Nephron progenitor cell (in vitro differentiated cells): Measurements from ENCODE around the gene SYAP1.
A peak's percentile ranks its signal among the peaks of the same experiment; 100 is the strongest.

Source experiments
- DNase-seq: peaks from one replicate; pipeline ENCODE4 v3.0.0; 2021
- H3K27ac Mint-ChIP-seq: 2 replicates; pipeline ENCODE4 v1.8.0; 2021; ENCODE audit warnings: mild to moderate bottlenecking, moderate library complexity, mixed read lengths
- H3K27me3 Mint-ChIP-seq: 2 replicates; pipeline ENCODE4 v1.8.0; 2021; ENCODE audit warnings: mild to moderate bottlenecking, low read depth, mixed read lengths; ENCODE audit not compliant: poor library complexity
- H3K36me3 Mint-ChIP-seq: 2 replicates; pipeline ENCODE4 v1.8.0; 2021; ENCODE audit warnings: low read depth, mixed read lengths
- H3K4me1 Mint-ChIP-seq: 2 replicates; pipeline ENCODE4 v1.8.0; 2021; ENCODE audit warnings: mixed read lengths
- H3K4me3 Mint-ChIP-seq: 2 replicates; pipeline ENCODE4 v1.8.0; 2021; ENCODE audit warnings: mild to moderate bottlenecking, moderate library complexity, mixed read lengths
- H3K9me3 Mint-ChIP-seq: 2 replicates; pipeline ENCODE4 v1.8.0; 2021; ENCODE audit warnings: mild to moderate bottlenecking, moderate library complexity, mixed read lengths
- CTCF ChIP-seq: fragments of 200-600 bp; sonication (generic); IDR thresholded peaks from 2 replicates; pipeline ENCODE4 v1.5.0; 2021; ENCODE audit warnings: antibody characterized with exemption

The SYAP1 gene

GRCh38 chrX:16695079-16695676 lies 24.2 kb upstream of the SYAP1 start:
- Mint-ChIP-seq H3K27me3 (no peaks in the 10 kb centered on the region), H3K9me3 (no peaks in the 10 kb centered on the region), H3K36me3 (peaks cover 77% of the 10 kb centered on the region), H3K4me3 (no peak overlapping the region), H3K4me1 (peaks cover 6% of the 10 kb centered on the region), H3K27ac (no peak overlapping the region)
- DNase-seq, result peak; percentile 81
- peak; percentile 95 for TF ChIP-seq CTCF

GRCh38 chrX:16696956-16697355 lies 22.5 kb upstream of the SYAP1 start:
- H3K27ac Mint-ChIP-seq, result no peak overlapping the region
- H3K27me3 Mint-ChIP-seq, result no peaks in the 10 kb centered on the region
- no peak overlapping the region for H3K4me3 Mint-ChIP-seq
- no peak for DNase-seq
- no peak for TF ChIP-seq CTCF
- peaks cover 76% of the 10 kb centered on the region for H3K36me3 Mint-ChIP-seq
- no peaks in the 10 kb centered on the region for H3K9me3 Mint-ChIP-seq
- H3K4me1 Mint-ChIP-seq, result no peaks in the 10 kb centered on the region

GRCh38 chrX:16699389-16699788 lies 20.0 kb upstream of the SYAP1 start:
- Mint-ChIP-seq H3K4me3 (no peak overlapping the region), H3K4me1 (no peaks in the 10 kb centered on the region), H3K27me3 (no peaks in the 10 kb centered on the region), H3K27ac (no peak overlapping the region), H3K9me3 (no peaks in the 10 kb centered on the region), H3K36me3 (peaks cover 80% of the 10 kb centered on the region)
- TF ChIP-seq CTCF, result no peak
- no peak for DNase-seq

GRCh38 chrX:16700734-16701133 lies 18.7 kb upstream of the SYAP1 start:
- TF ChIP-seq CTCF, result no peak
- peak overlapping the region; percentile 54 for H3K27ac Mint-ChIP-seq
- H3K27me3 Mint-ChIP-seq, result no peaks in the 10 kb centered on the region
- no peaks in the 10 kb centered on the region for H3K9me3 Mint-ChIP-seq
- no peak for DNase-seq
- H3K4me3 Mint-ChIP-seq, result no peak overlapping the region
- peaks cover 83% of the 10 kb centered on the region for H3K36me3 Mint-ChIP-seq
- no peaks in the 10 kb centered on the region for H3K4me1 Mint-ChIP-seq

GRCh38 chrX:16702700-16703599 lies 16.5 kb upstream of the SYAP1 start:
- H3K4me3 Mint-ChIP-seq, result no peak overlapping the region
- no peaks in the 10 kb centered on the region for H3K9me3 Mint-ChIP-seq
- H3K27me3 Mint-ChIP-seq, result no peaks in the 10 kb centered on the region
- DNase-seq, result no peak
- H3K4me1 Mint-ChIP-seq, result no peaks in the 10 kb centered on the region
- H3K27ac Mint-ChIP-seq, result no peak overlapping the region
- peaks cover 75% of the 10 kb centered on the region for H3K36me3 Mint-ChIP-seq
- TF ChIP-seq CTCF, result no peak

GRCh38 chrX:16705370-16705769 lies 14.0 kb upstream of the SYAP1 start:
- Mint-ChIP-seq H3K27ac (peak overlapping the region; percentile 74), H3K27me3 (no peaks in the 10 kb centered on the region), H3K36me3 (peaks cover 76% of the 10 kb centered on the region), H3K4me1 (peaks cover 6% of the 10 kb centered on the region), H3K9me3 (no peaks in the 10 kb centered on the region), H3K4me3 (no peak overlapping the region)
- TF ChIP-seq CTCF, result no peak
- no peak for DNase-seq
